ENCODE data around the gene CLEC20A. TPM values are rescaled to one million over a fixed set of nuclear protein-coding genes. Genes with fewer than 3 reads are reported as not detected.

The CLEC20A gene
- polyA plus RNA-seq, 3 donors = not detected

DNA sequence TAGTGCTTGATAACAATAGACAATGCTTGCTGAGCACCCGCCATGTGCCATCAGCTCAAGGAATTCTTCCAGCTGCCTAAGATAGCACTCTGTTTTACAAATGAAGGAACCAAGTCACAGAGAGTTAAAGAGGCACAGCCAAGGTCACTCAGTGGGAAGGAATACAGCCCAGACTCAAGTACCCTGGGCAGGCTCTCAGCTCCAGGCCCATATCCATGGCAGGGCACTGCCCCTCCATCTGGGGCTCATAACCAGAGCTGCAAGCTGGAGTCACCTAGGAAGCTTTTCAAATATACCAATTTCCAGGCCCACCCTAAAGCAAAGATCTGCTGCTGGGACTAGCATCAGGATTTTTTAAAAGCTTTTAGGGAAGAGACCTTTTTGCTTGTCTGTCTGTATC lies 1.6 kb downstream of the CLEC20A start:
- TF ChIP-seq, protein P1, sequence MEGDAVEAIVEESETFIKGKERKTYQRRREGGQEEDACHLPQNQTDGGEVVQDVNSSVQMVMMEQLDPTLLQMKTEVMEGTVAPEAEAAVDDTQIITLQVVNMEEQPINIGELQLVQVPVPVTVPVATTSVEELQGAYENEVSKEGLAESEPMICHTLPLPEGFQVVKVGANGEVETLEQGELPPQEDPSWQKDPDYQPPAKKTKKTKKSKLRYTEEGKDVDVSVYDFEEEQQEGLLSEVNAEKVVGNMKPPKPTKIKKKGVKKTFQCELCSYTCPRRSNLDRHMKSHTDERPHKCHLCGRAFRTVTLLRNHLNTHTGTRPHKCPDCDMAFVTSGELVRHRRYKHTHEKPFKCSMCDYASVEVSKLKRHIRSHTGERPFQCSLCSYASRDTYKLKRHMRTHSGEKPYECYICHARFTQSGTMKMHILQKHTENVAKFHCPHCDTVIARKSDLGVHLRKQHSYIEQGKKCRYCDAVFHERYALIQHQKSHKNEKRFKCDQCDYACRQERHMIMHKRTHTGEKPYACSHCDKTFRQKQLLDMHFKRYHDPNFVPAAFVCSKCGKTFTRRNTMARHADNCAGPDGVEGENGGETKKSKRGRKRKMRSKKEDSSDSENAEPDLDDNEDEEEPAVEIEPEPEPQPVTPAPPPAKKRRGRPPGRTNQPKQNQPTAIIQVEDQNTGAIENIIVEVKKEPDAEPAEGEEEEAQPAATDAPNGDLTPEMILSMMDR (IDR thresholded peaks at IDR 0.05) = no peak
- Mint-ChIP-seq H3K36me3 (no peaks in the 10 kb centered on the region), H3K4me3 (no peak overlapping the region), H3K27me3 (ENCODE audit: low read depth in 3 of 3) (peaks cover 1 to 7% (median 2%) of the 10 kb centered on the region in 3 donors), H3K4me1 (peaks cover 5% of the 10 kb centered on the region), H3K9me3 (peaks cover 0 to 2% (median 0%) of the 10 kb centered on the region in 7 donors), H3K27ac (no peak overlapping the region)
- H3K4me2 ChIP-seq (replicated peaks; ENCODE audit: extremely low read depth, low read length, poor library complexity, severe bottlenecking) = no peak overlapping the region
- H3K79me2 ChIP-seq (ENCODE audit: insufficient read depth, low read length) = no peaks in the 10 kb centered on the region
- no peaks in the 10 kb centered on the region for H3K27me3 ChIP-seq (ENCODE audit: control insufficient read depth in 2 of 2, insufficient read depth in 2 of 2, low read length in 2 of 2)
- H3K9ac ChIP-seq (ENCODE audit: insufficient read depth, low read length, poor library complexity, severe bottlenecking) = no peak overlapping the region
- DNase-seq = no peak
- no peak overlapping the region for H3K27ac ChIP-seq (ENCODE audit: low read depth in 1 of 2, low read length in 2 of 2)
- no peaks in the 10 kb centered on the region for H4K20me1 ChIP-seq (ENCODE audit: insufficient read depth, low read length)
- H3K36me3 ChIP-seq (replicated peaks in 1 of 2; ENCODE audit: control insufficient read depth in 1 of 2, insufficient read depth in 2 of 2, low read length in 2 of 2) = no peaks in the 10 kb centered on the region
- no peaks in the 10 kb centered on the region for H3K9me3 ChIP-seq (replicated peaks in 1 of 2; ENCODE audit: control insufficient read depth in 1 of 2, insufficient read depth in 1 of 2, low read length in 2 of 2)
- H3K4me3 ChIP-seq (replicated peaks in 1 of 3; ENCODE audit: low read depth in 2 of 3, low read length in 3 of 3) = no peak overlapping the region
- 89% methylated on average over 1 of the region's 1 CpG for WGBS (ENCODE audit: insufficient coverage)
- H2AFZ ChIP-seq (ENCODE audit: insufficient read depth, low read depth, low read length, poor library complexity, severe bottlenecking) = no peak overlapping the region
- H3K4me1 ChIP-seq (ENCODE audit: control insufficient read depth in 1 of 2, insufficient read depth in 2 of 2, low read length in 2 of 2) = no peaks in the 10 kb centered on the region
- intact Hi-C loops (cut with micrococcal nuclease) = no loop called here

DNA sequence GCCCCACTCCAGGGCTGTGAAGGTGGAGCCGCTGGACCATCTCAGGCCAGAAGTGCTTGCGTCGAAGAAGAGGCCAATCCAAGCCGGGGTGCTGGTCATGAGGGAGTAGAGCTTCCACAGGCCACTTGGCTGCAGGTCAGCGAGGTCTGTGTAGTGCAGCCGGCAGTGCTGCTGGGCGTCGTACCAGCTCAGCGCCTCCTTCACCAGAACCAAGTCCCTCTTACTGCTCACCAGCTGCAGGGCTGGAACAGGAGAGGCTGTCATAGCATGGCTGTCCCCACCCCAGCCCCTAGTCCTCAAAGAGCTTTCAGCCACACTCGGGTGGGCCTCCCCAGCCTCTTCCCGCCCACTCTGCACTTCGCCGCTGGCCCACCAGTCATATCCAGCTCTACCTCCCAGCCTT lies 2.2 kb downstream of the CLEC20A start:
- Mint-ChIP-seq H3K4me3 (no peak overlapping the region), H3K9me3 (peaks cover 0 to 2% (median 0%) of the 10 kb centered on the region in 7 donors), H3K36me3 (no peaks in the 10 kb centered on the region), H3K27me3 (ENCODE audit: low read depth in 3 of 3) (peaks cover 1 to 7% (median 2%) of the 10 kb centered on the region in 3 donors), H3K27ac (no peak overlapping the region), H3K4me1 (peaks cover 5% of the 10 kb centered on the region)
- Histone ChIP-seq H3K4me2 (replicated peaks; ENCODE audit: extremely low read depth, low read length, poor library complexity, severe bottlenecking) (no peak overlapping the region), H3K9ac (ENCODE audit: insufficient read depth, low read length, poor library complexity, severe bottlenecking) (no peak overlapping the region), H2AFZ (ENCODE audit: insufficient read depth, low read depth, low read length, poor library complexity, severe bottlenecking) (no peak overlapping the region), H4K20me1 (ENCODE audit: insufficient read depth, low read length) (no peaks in the 10 kb centered on the region), H3K4me1 (ENCODE audit: control insufficient read depth in 1 of 2, insufficient read depth in 2 of 2, low read length in 2 of 2) (no peaks in the 10 kb centered on the region), H3K4me3 (replicated peaks in 1 of 3; ENCODE audit: low read depth in 2 of 3, low read length in 3 of 3) (no peak overlapping the region), H3K27me3 (ENCODE audit: control insufficient read depth in 2 of 2, insufficient read depth in 2 of 2, low read length in 2 of 2) (no peaks in the 10 kb centered on the region), H3K79me2 (ENCODE audit: insufficient read depth, low read length) (no peaks in the 10 kb centered on the region), H3K9me3 (replicated peaks in 1 of 2; ENCODE audit: control insufficient read depth in 1 of 2, insufficient read depth in 1 of 2, low read length in 2 of 2) (no peaks in the 10 kb centered on the region), H3K27ac (ENCODE audit: low read depth in 1 of 2, low read length in 2 of 2) (no peak overlapping the region), H3K36me3 (replicated peaks in 1 of 2; ENCODE audit: control insufficient read depth in 1 of 2, insufficient read depth in 2 of 2, low read length in 2 of 2) (no peaks in the 10 kb centered on the region)
- intact Hi-C loops (cut with micrococcal nuclease) = no loop called here
- DNase-seq = no peak
- 98% methylated on average over 10 of the region's 13 CpGs for WGBS (ENCODE audit: insufficient coverage)
- TF ChIP-seq, protein P1 (IDR thresholded peaks at IDR 0.05) = no peak

Measured in CD14-positive monocyte (primary cell).